Inflammatory macrophage treated with lipopolysaccharide for 1 hour (primary cell): ENCODE measurements around the gene WDFY4.
A peak's percentile ranks its signal among the peaks of the same experiment; 100 is the strongest.

Experiments
- DNase-seq, 2 donors: peaks; one replicate each; pipeline ENCODE4 v3.0.0-alpha.2; 2020 to 2022

The WDFY4 gene

GRCh38 chr10:48693206-48693605 is 8.5 kb downstream of the WDFY4 start:
- DNase-seq: no peak

- DNase-seq: no peak
These were observed 9.8 kb downstream of the WDFY4 start for GRCh38 chr10:48694371-48695030.

- no peak for DNase-seq
These were observed 11.2 kb downstream of the WDFY4 start for GRCh38 chr10:48695636-48696534.

- no peak for DNase-seq
These were observed 11.8 kb downstream of the WDFY4 start for GRCh38 chr10:48696535-48696873.

GRCh38 chr10:48697091-48697490 is 12.4 kb downstream of the WDFY4 start:
- DNase-seq: no peak

- no peak for DNase-seq
These were observed 13.4 kb downstream of the WDFY4 start for GRCh38 chr10:48697821-48698764.

- no peak for DNase-seq
These were observed 14.4 kb downstream of the WDFY4 start for GRCh38 chr10:48699011-48699627.

- DNase-seq: no peak
These were observed 15.4 kb downstream of the WDFY4 start for GRCh38 chr10:48700071-48700470.

GRCh38 chr10:48700493-48700892 is 15.8 kb downstream of the WDFY4 start:
- DNase-seq: no peak

- no peak for DNase-seq
These were observed 16.6 kb downstream of the WDFY4 start for GRCh38 chr10:48701139-48701901.

- no peak for DNase-seq
These were observed 17.3 kb downstream of the WDFY4 start for GRCh38 chr10:48701941-48702340.

GRCh38 chr10:48703531-48704122 is 19.0 kb downstream of the WDFY4 start:
- no peak for DNase-seq

- DNase-seq: no peak
These were observed 19.5 kb downstream of the WDFY4 start for GRCh38 chr10:48704156-48704555.

- DNase-seq: no peak
These were observed 20.8 kb downstream of the WDFY4 start for GRCh38 chr10:48705401-48705938.

- DNase-seq: peak in 1 of 2 donors; percentile 61
These were observed 22.8 kb downstream of the WDFY4 start for GRCh38 chr10:48707472-48707871.

GRCh38 chr10:48708144-48708543 is 23.5 kb downstream of the WDFY4 start:
- peak; percentile 25 to 38 for DNase-seq

- DNase-seq: no peak
These were observed 26.1 kb downstream of the WDFY4 start for GRCh38 chr10:48710647-48711275.

- no peak for DNase-seq
These were observed 27.2 kb downstream of the WDFY4 start for GRCh38 chr10:48711830-48712229.

- peak; percentile 64 to 75 for DNase-seq
These were observed 29.4 kb downstream of the WDFY4 start for GRCh38 chr10:48714088-48714487.

- DNase-seq: no peak
These were observed 31.7 kb downstream of the WDFY4 start for GRCh38 chr10:48716416-48716815.

- DNase-seq: no peak
These were observed 35.9 kb downstream of the WDFY4 start for GRCh38 chr10:48720611-48721010.
